Adrenal gland (tissue), 12 donors: ENCODE measurements around the gene AUTS2. TPM values are rescaled to one million over a fixed set of nuclear protein-coding genes. Genes with fewer than 3 reads are reported as not detected.
"Not testable (repeated sequence)": the region's sequence is repeated elsewhere in the genome, so short reads cannot be mapped to it uniquely, and the experiment has no call there.

Experiments
- DNase-seq, 7 donors: peaks; one replicate each; pipeline ENCODE4 v3.0.0-alpha.2; 2019 to 2020
- H3K27ac ChIP-seq, 5 donors: fragments of 200-600 bp; sonication (generic) in 4 of 5; 1 replicate in 3 of 5; 2 replicates in 2 of 5; pipeline versions ENCODE4 v1.5.1 to v1.8.0; 2016 to 2020; ENCODE audit warnings: mild to moderate bottlenecking in 1 of 5
- H3K27me3 ChIP-seq: fragments of 200-600 bp; 2 replicates; pipeline ENCODE4 v1.8.0; 2021
- H3K36me3 ChIP-seq, 2 donors: fragments of 200-600 bp; replicated peaks in 1 of 2; 1 replicate in 1 of 2; 2 replicates in 1 of 2; pipeline versions ENCODE4 v1.5.1 to v1.8.0; 2018 to 2022
- H3K4me1 ChIP-seq, 2 donors: fragments of 200-600 bp; replicated peaks in 1 of 2; 1 replicate in 1 of 2; 2 replicates in 1 of 2; pipeline versions ENCODE4 v1.5.1 to v1.8.0; 2018 to 2021
- H3K4me3 ChIP-seq, 4 donors: fragments of 200-600 bp; sonication (generic) in 3 of 4; one replicate each; pipeline ENCODE4 v1.5.1; 2016 to 2018
- H3K9me3 ChIP-seq, 3 donors: fragments of 200-600 bp; sonication (generic) in 1 of 3; replicated peaks in 1 of 3; 1 replicate in 2 of 3; 2 replicates in 1 of 3; pipeline versions ENCODE4 v1.5.1 to v1.8.0; 2016 to 2021
- POLR2A ChIP-seq, 2 donors: fragments of 450-650 bp; IDR thresholded peaks; one replicate each; pipeline ENCODE4 v1.6.1; 2017; ENCODE audit warnings: antibody characterized with exemption in 2 of 2, mild to moderate bottlenecking in 2 of 2, moderate library complexity in 1 of 2
- WGBS, 4 donors: extraction: QIAGEN DNeasy Blood & Tissue Kit in 2 of 4; methylation state at CpG; one replicate each; pipeline versions ENCODE4 v1.1.5 to v1.1.7; 2013 to 2017; 5-methylcytosine and 5-hydroxymethylcytosine counted together
- intact Hi-C, 2 donors: fragments of 100-400 bp; cut with DNase I; formaldehyde crosslinking; loops; one replicate each; pipeline versions ENCODE4 v1.14.1 to v1.15.0; 2022 to 2023
- polyA plus RNA-seq, 3 donors: library from polyadenylated mRNA; stranded (reverse); fragments of 200-250 nt in 2 of 3; fragments of 350-450 nt in 1 of 3; fragmentation: Illumina TruSeq in 1 of 3; extraction: RNeasy Lipid Tissue Mini Kit (QIAGEN cat#74804) in 1 of 3; gene quantifications; one replicate each; pipeline ENCODE4 v1.2.3, GENCODE V29; 2013 to 2014
- total RNA-seq, 9 donors: library from RNA; depleted of rRNA in 4 of 9; stranded (reverse); fragments of >200 nt in 4 of 9; fragments of 120-200 nt in 1 of 9; fragmentation: NEBNext Ultra II Directional in 1 of 9; extraction: Animal tissue kit (Norgen Biotek cat#: 25700) in 1 of 9; gene quantifications; one replicate each; pipeline versions ENCODE4 v1.1.0 to v1.2.4, GENCODE V29; 2013 to 2023
- TF ChIP-seq, protein P1 (sequence below), 6 experiments: fragments of 450-650 bp in 4 of 6; fragments of 200-600 bp in 2 of 6; sonication (generic) in 1 of 6; IDR thresholded peaks; 1 replicate in 5 of 6; 2 replicates in 1 of 6; pipeline versions ENCODE4 v1.5.1 to v1.8.0; 2016 to 2021; ENCODE audit warnings: antibody characterized with exemption in 6 of 6, mild to moderate bottlenecking in 2 of 6, moderate library complexity in 1 of 6
- donor health status: healthy with polysubstance abuse.
- donor health status: Bipolar disorder and iron deficiency.
- donor health status: DM: yes; HTN: yes; CAD: no.
- donor health status: DM: no; HTN: no; CAD: no.
- donor health status: DM: no; HTN: no; CAD: no.
- donor health status: DM: yes; HTN: yes; CAD: no.

AUTS2 gene
- total and polyA plus RNA-seq, 12 donors, result 6.4 to 44.0 (median 15.2) TPM

DNA sequence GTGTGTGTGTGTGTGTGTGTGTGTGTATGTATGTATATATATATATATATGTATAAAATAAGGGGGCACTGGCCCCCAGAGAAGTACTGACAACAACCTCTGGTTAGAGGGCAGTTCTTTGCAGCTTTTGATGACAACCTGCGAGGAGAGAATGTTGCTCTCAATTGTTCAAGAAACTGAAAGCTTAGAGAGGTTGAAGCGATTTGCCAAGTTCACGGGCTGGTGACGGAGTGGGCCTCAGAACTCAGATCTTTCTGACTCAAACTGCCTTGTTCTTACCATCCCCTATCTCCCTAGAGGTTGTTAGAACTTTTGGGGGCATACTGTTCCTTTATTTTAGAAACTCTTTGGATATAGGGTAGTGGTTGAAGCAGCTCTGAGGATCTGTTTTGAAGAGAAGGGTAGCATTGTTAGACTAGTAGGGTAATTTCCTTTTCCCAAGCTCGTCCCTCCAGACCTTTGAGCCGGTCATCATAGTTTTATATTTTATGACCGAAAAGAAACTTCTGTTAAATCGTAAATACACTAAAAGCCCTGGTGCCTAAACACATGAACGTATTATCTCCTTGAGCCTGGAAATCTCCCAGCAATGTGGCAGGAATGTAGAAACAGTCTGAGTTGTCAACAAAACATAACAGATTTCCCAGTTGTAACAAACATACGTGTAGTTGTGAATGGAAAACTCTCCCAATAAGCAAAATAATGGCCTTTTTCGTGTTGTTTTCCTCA is 992.0 kb downstream of the AUTS2 start:
- no peak for DNase-seq
- WGBS, 4 donors, result 89 to 93% (median 92%) methylated on average over 11 of the region's 11 CpGs
- intact Hi-C loops, result no loop called here
- no peak overlapping the region for H3K4me3 ChIP-seq
- no peaks in the 10 kb centered on the region for H3K9me3 ChIP-seq
- no peaks in the 10 kb centered on the region for H3K36me3 ChIP-seq
- no peaks in the 10 kb centered on the region for H3K27me3 ChIP-seq
- no peak for TF ChIP-seq POLR2A (IDR thresholded peaks at IDR 0.05)
- TF ChIP-seq, protein P1, sequence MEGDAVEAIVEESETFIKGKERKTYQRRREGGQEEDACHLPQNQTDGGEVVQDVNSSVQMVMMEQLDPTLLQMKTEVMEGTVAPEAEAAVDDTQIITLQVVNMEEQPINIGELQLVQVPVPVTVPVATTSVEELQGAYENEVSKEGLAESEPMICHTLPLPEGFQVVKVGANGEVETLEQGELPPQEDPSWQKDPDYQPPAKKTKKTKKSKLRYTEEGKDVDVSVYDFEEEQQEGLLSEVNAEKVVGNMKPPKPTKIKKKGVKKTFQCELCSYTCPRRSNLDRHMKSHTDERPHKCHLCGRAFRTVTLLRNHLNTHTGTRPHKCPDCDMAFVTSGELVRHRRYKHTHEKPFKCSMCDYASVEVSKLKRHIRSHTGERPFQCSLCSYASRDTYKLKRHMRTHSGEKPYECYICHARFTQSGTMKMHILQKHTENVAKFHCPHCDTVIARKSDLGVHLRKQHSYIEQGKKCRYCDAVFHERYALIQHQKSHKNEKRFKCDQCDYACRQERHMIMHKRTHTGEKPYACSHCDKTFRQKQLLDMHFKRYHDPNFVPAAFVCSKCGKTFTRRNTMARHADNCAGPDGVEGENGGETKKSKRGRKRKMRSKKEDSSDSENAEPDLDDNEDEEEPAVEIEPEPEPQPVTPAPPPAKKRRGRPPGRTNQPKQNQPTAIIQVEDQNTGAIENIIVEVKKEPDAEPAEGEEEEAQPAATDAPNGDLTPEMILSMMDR (IDR thresholded peaks at IDR 0.05), result no peak
- H3K27ac ChIP-seq, result no peak overlapping the region
- no peaks in the 10 kb centered on the region for H3K4me1 ChIP-seq

DNA sequence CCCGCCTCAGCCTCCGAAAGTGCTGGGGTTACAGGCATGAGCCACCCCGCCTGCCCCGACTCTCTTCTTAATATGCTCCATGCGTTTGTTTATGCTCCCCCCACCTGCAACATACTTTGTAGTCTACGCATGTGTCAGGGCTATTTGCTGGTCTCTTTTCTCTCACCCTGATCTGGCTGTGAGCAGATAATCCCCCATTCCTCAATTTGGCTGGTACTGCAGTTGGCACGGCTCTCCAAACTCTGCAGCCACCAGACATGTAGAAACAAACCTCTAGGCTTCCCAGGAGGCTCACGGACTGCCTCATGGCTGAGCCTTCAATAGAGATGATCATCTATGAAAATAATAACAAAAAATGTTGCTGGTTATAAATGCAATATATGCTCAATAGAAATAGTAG is 993.4 kb downstream of the AUTS2 start:
- no peak for DNase-seq
- no peak for TF ChIP-seq POLR2A (IDR thresholded peaks at IDR 0.05)
- TF ChIP-seq, protein P1 (IDR thresholded peaks at IDR 0.05), result no peak
- intact Hi-C loops, result no loop called here
- Histone ChIP-seq H3K27ac (no peak overlapping the region), H3K4me3 (no peak overlapping the region), H3K27me3 (peaks cover 3% of the 10 kb centered on the region), H3K36me3 (no peaks in the 10 kb centered on the region), H3K9me3 (no peaks in the 10 kb centered on the region), H3K4me1 (no peaks in the 10 kb centered on the region)
- 95 to 98% (median 96%) methylated on average over 8 of the region's 8 CpGs for WGBS, 4 donors

DNA sequence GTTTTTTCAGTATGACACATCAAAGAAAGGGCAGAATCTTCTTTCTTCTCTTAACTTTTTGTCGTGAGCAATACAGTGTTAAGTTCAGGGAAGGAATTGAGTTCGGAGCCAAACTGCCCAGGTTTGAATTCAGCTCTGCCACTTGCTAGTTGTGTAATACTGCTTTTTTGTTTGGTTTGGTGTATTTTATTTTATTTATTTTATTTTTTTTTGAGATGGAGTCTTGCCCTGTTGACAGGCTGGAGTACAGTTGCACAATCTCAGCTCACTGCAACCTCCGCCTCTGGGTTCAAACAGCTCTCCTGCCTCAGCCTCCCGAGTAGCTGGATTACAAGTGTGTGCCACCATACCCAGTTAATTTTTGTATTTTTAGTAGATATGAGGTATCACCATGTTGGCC is 993.9 kb downstream of the AUTS2 start:
- WGBS, 4 donors, result 87 to 96% (median 94%) methylated on average over 4 of the region's 4 CpGs
- H3K9me3 ChIP-seq, result no peaks in the 10 kb centered on the region
- H3K4me1 ChIP-seq, result no peaks in the 10 kb centered on the region
- TF ChIP-seq, protein P1 (IDR thresholded peaks at IDR 0.05), result no peak
- TF ChIP-seq POLR2A (IDR thresholded peaks at IDR 0.05), result no peak
- peaks cover 3% of the 10 kb centered on the region for H3K27me3 ChIP-seq
- no peak overlapping the region for H3K4me3 ChIP-seq
- no peaks in the 10 kb centered on the region for H3K36me3 ChIP-seq
- H3K27ac ChIP-seq, result no peak overlapping the region
- intact Hi-C loops, result no loop called here
- DNase-seq, result no peak

DNA sequence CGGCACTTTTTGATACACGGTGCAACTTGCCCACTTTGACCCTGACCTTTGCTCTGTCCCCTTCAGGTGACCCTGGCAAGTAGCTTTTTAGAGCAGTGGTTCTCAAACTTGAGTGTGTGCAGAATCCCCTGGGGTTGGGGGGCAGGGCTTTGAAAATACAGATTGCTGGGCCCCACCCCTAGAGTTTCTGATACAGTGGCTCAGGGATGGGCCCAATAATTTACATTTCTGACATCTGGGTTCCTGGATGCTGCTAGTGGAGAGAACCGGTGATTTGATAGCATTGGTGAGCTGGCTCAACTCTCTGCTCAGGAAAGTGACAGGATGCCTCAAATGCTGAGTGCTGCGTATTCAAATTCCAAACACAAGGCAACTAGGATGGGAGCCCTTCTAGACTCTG is 995.9 kb downstream of the AUTS2 start:
- intact Hi-C loops, result no loop called here
- H3K9me3 ChIP-seq, result no peaks in the 10 kb centered on the region
- TF ChIP-seq, protein P1 (IDR thresholded peaks at IDR 0.05), result no peak
- TF ChIP-seq POLR2A (IDR thresholded peaks at IDR 0.05), result no peak
- peaks cover 3% of the 10 kb centered on the region for H3K27me3 ChIP-seq
- H3K27ac ChIP-seq, result no peak overlapping the region
- H3K36me3 ChIP-seq, result no peaks in the 10 kb centered on the region
- no peak for DNase-seq
- no peak overlapping the region for H3K4me3 ChIP-seq
- WGBS, 4 donors, result 87 to 100% (median 95%) methylated on average over 4 of the region's 4 CpGs
- no peaks in the 10 kb centered on the region for H3K4me1 ChIP-seq

DNA sequence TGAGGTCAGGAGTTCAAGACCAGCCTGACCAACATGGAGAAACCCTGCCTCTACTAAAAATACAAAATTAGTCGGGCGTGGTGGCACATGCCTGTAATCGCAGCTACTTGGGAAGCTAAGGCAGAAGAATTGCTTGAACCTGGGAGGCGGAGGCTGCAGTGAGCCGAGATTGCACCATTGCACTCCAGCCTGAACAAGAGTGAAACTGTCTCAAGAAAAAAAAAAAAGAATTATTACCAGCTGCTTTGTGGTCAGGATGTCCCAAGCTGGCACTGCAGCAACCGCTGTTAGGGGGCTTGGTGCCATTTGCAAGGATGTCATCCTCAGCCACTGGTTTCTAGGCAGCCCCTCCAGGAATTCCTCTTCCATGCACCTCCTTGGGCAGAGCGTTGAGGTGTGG is 996.6 kb downstream of the AUTS2 start:
- H3K4me1 ChIP-seq, intact Hi-C loops, DNase-seq, H3K9me3 ChIP-seq, H3K27me3 ChIP-seq, H3K27ac ChIP-seq, H3K4me3 ChIP-seq, H3K36me3 ChIP-seq: not testable (repeated sequence)
- WGBS, 4 donors, result 92 to 95% (median 93%) methylated on average over 7 of the region's 7 CpGs
